ENCODE results near the gene TESK2. TPM values are rescaled to one million over a fixed set of nuclear protein-coding genes. Genes with fewer than 3 reads are reported as not detected.

TESK2 gene
- total and polyA plus RNA-seq, 2 of the 13 experiments (the other 11 are each of a cell fraction or from before 2014, with no cell fraction given), result 5.5 to 9.6 TPM

DNA sequence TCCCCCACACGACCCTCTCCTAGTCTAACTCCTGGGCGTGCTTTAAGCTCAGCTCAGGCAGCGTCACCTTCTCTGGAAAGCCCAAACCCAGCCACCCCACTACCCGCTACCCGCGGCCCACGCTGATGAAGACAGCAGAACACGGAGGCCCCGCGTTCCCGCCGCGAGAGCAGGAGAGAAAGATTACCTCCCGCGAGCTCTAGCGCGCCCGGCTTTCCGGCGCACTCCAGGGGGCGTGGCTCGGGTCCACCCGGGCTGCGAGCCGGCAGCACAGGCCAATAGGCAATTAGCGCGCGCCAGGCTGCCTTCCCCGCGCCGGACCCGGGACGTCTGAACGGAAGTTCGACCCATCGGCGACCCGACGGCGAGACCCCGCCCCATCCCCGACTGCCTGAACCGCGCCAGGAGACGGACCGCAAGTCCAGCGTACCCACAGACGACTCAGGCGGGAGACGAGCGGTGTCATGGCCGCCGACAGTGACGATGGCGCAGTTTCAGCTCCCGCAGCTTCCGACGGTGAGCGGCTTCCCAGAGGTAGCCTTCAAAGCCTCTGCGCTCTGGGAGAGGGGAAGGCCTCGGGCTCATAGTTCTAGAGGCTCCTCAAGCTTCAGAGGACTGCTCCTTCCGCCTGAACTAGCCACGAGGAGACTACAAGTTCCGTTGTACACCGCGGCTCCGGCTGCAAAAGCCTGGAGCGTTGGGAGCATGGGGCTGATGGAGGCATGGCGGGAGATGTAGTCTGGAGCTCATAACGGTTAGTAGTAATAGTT is 151.0 kb downstream of the TESK2 start, which contains the start of the genes MUTYH and TOE1 (continued):
- TF ChIP-seq PHF21A (CRISPR knock-in tag; IDR thresholded peaks at IDR 0.05) (peak; percentile 87), ZNF552 (CRISPR knock-in tag; IDR thresholded peaks at IDR 0.05; ENCODE audit: borderline replicate concordance) (peak; percentile 59; the same call in 1 of the 2 replicates), ZBTB43 (CRISPR knock-in tag; conservative IDR thresholded peaks at IDR 0.05) (peak; percentile 49; the same call in 1 of the 2 replicates), ZNF34 (CRISPR knock-in tag; IDR thresholded peaks at IDR 0.05; ENCODE audit: borderline replicate concordance) (0 out of 2 replicates have a peak, but pooled peaks have one; percentile 24), ZNF572 (CRISPR knock-in tag; IDR thresholded peaks at IDR 0.05) (peak; percentile 78; the same call in 1 of the 2 replicates), JARID2 (CRISPR knock-in tag; IDR thresholded peaks at IDR 0.05; ENCODE audit: insufficient replicate concordance) (no peak), HMG20A (CRISPR knock-in tag; IDR thresholded peaks at IDR 0.05; ENCODE audit: borderline replicate concordance) (no peak), ZBTB25 (CRISPR knock-in tag; IDR thresholded peaks at IDR 0.05) (peak; percentile 79), ZNF547 (CRISPR knock-in tag; IDR thresholded peaks at IDR 0.05) (peak; percentile 85), RFXANK (CRISPR knock-in tag; IDR thresholded peaks at IDR 0.05) (no peak), NFKB2 (CRISPR knock-in tag; IDR thresholded peaks at IDR 0.05; ENCODE audit: borderline replicate concordance) (peak; percentile 80; the same call in 1 of the 2 replicates), CENPT (CRISPR knock-in tag; IDR thresholded peaks at IDR 0.05; ENCODE audit: low read depth) (peak; percentile 91), MTF2 (CRISPR knock-in tag; IDR thresholded peaks at IDR 0.05; ENCODE audit: borderline replicate concordance) (peak; percentile 93; the same call in 1 of the 2 replicates), NFYC (CRISPR knock-in tag; IDR thresholded peaks at IDR 0.05) (peak; percentile 74), SOX6 (IDR thresholded peaks at IDR 0.05) (no peak), SOX6 (CRISPR knock-in tag; IDR thresholded peaks at IDR 0.05) (peak; percentile 60; the same call in 1 of the 2 replicates), ZBTB2 (CRISPR knock-in tag; IDR thresholded peaks at IDR 0.05; ENCODE audit: low read depth) (peak; percentile 89), REPIN1 (CRISPR knock-in tag; IDR thresholded peaks at IDR 0.05; ENCODE audit: borderline replicate concordance, low read depth) (no peak; the same call in 1 of the 2 replicates), KLF9 (CRISPR knock-in tag; IDR thresholded peaks at IDR 0.05; ENCODE audit: low read depth) (peak; percentile 91; the same call in 1 of the 2 replicates), FOXO1 (CRISPR knock-in tag; IDR thresholded peaks at IDR 0.05) (peak; percentile 27; the same call in 1 of the 2 replicates), ZNF296 (CRISPR knock-in tag; conservative IDR thresholded peaks at IDR 0.05) (no peak), ZNF670 (CRISPR knock-in tag; IDR thresholded peaks at IDR 0.05; ENCODE audit: borderline replicate concordance) (peak; percentile 75; the same call in 1 of the 2 replicates), SNAPC2 (CRISPR knock-in tag; IDR thresholded peaks at IDR 0.05) (0 out of 2 replicates have a peak, but pooled peaks have one; percentile 52)
- TF ChIP-seq, protein P1, sequence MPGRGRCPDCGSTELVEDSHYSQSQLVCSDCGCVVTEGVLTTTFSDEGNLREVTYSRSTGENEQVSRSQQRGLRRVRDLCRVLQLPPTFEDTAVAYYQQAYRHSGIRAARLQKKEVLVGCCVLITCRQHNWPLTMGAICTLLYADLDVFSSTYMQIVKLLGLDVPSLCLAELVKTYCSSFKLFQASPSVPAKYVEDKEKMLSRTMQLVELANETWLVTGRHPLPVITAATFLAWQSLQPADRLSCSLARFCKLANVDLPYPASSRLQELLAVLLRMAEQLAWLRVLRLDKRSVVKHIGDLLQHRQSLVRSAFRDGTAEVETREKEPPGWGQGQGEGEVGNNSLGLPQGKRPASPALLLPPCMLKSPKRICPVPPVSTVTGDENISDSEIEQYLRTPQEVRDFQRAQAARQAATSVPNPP (CRISPR knock-in tag; IDR thresholded peaks at IDR 0.05), result peak; percentile 83; the same call in 1 of the 2 replicates
- TF ChIP-seq, protein P2, sequence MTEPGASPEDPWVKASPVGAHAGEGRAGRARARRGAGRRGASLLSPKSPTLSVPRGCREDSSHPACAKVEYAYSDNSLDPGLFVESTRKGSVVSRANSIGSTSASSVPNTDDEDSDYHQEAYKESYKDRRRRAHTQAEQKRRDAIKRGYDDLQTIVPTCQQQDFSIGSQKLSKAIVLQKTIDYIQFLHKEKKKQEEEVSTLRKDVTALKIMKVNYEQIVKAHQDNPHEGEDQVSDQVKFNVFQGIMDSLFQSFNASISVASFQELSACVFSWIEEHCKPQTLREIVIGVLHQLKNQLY (CRISPR knock-in tag; IDR thresholded peaks at IDR 0.05), result 0 out of 2 replicates have a peak, but pooled peaks have one; percentile 12
